Suppressor macrophage treated with lipopolysaccharide for 4 hours (primary cell): Measurements from ENCODE around the gene TMEM161A.
"Not testable (repeated sequence)": the region's sequence is repeated elsewhere in the genome, so short reads cannot be mapped to it uniquely, and the experiment has no call there.

Experiments used
- DNase-seq: peaks from one replicate; pipeline ENCODE4 v3.0.0-alpha.2; 2020

Gene TMEM161A

DNA sequence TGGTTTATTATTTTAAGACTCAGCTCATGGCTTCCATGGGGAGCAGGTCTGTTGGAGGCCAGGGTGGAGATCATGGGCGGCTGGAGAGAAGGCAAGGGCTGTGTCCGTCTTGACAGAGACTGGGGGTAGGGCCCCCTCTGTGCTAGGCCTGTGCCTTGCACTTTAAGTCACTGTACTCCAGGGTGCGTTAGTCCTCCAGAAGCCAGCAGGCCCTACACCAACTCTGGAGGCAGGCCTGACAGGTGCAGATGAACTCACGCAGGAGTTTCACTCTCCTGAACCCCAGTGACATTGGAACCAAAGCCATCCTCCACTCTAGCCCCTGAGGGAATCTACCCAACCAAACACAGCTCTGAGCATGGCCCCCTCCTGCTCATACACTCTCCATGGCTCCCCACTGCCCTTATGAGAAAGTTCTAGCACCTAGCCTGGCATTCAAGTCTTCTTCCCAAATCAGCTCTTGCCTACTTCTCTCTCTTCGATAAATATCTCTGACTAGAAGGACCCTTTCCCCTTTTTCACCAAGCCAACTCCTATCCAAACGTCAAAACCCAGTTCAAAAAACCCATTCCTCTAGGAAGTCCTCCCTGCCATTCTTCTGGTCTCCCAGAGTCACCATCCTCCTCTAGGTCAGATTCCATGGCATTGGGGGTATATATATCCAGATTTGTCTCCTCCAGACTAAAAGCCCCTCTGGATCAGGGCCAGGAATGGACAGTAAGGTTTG, 16.7 kb upstream of the TMEM161A start:
- DNase-seq = no peak

DNA sequence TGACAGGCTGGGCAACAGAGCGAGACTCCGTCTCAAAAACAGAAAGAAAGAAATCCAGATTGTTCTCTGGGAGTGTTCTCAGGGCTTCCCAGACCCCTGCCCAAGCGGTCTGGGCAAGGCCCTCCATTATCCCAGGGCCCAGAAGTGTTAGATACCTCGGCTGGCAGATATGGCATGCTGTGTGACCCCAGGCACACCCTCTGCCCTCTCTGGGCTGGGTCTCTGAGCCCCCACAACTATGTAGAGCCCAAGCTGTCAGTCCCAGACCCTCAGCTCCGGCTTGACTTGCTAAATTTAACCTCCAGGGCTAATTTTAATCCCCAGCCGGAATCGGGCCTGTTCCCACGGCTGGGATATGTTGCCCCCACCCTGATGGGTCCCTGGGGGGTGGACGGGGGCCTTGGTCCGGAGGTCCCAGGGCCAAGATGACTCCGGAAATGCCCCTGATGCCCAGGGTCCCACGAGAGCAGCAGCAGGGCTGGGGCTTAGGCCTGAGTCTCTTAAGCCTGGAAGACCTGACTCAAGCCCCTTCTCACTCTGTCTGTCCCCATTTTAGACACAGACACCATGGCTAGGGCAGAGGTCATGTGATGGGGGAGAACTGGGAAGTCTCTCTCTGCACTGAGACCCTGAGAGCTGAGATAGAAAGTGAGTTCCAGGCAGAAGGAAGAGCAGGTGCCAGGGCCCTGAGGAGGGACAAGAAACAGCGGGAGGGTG, 14.5 kb upstream of the TMEM161A start:
- DNase-seq = no peak

DNA sequence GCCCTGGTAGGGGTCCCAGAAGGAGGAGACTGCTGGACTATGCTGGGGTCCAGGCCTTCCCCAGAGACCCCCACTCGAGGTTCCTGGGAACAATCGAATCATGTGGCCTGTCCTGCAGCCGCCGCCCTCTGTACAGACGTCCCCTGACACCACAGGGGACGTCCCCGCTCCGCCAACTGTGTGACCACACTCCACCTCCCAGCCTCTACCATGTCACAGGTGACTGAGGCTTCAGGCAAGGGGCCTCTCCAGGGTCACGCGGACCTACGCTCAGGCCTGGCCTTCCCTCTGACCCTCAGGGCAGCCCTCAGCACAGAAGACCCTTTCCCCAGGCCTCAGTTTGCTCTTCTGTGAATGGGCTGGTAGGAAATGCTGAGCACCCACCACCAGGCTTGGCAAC, 13.1 kb upstream of the TMEM161A start:
- DNase-seq = no peak

DNA sequence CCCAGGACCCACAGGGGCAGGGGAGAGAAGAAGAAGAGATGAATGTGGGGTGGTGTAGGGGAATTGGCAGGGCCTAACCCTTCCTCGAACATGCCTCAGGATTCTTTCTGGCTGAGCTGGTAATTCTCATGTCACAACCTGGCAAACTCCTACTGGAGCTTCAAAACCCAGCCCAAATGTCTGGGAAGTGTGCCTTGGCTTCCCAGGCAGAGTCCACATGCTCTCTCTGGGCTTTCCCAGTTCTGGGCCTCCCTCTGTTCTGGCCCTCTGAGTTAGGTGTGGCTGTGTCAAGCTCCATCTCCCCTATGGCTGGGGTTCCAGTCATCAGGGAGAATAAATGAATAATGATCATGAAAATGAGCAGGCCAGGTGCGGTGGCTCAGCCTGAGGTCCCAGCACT, 11.2 kb upstream of the TMEM161A start:
- no peak for DNase-seq

DNA sequence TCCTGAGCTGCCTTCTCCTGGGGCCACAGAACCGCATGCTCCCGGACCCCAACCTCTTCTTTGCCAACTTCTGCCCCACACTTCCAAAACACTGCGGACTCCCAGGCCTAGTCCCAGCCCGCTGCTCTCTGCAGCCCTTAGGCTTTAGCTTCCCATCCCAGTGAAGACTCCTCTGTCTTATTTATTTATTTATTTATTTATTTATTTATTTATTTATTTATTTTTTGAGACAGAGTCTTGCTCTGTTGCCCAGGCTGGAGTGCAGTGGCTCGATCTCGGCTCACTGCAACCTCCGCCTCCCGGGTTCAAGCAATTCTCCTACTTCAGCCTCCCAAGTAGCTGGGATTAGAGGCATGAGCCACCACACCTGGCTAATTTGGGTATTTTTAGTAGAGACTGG, 10.2 kb upstream of the TMEM161A start:
- DNase-seq = not testable (repeated sequence)

DNA sequence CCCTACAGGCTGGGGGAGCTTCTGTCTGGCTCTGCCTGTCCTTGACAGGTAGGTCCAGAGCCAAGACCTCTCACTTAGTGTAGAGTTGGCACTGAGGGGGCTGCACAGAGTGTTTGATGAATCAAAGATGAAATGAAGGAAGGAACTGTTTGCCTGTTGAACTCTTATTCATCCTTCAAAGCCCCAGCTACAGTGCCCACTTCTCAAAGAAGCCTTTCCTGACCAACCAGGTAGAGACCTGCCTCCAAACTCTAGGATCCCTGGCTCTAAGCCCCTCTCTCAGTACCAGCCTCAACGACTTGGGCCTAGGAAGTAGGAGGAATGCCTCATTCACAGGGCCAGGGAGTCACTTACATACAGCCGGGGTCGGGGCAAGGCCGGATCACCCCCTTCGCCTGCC, 9.1 kb upstream of the TMEM161A start:
- DNase-seq = no peak

DNA sequence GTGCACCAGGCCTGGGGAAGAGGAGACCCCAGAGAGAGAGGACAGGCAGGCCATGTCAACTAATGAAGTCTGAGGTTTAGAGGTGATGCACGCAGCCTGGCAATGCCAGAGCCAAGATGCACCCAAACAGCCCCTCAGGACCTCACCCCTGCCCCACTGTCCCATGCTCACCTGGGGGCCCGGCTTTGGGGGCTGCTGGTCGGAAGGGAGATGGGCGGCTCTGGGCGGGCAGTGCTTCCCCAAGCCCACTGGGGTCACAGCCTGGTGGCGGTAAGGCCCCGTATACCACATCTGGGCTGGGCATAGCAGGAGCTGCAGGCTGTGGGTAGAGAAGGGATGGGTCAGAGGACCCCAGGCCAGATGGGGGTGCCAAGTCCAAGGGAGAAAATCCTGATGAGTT, 8.6 kb upstream of the TMEM161A start:
- no peak for DNase-seq

DNA sequence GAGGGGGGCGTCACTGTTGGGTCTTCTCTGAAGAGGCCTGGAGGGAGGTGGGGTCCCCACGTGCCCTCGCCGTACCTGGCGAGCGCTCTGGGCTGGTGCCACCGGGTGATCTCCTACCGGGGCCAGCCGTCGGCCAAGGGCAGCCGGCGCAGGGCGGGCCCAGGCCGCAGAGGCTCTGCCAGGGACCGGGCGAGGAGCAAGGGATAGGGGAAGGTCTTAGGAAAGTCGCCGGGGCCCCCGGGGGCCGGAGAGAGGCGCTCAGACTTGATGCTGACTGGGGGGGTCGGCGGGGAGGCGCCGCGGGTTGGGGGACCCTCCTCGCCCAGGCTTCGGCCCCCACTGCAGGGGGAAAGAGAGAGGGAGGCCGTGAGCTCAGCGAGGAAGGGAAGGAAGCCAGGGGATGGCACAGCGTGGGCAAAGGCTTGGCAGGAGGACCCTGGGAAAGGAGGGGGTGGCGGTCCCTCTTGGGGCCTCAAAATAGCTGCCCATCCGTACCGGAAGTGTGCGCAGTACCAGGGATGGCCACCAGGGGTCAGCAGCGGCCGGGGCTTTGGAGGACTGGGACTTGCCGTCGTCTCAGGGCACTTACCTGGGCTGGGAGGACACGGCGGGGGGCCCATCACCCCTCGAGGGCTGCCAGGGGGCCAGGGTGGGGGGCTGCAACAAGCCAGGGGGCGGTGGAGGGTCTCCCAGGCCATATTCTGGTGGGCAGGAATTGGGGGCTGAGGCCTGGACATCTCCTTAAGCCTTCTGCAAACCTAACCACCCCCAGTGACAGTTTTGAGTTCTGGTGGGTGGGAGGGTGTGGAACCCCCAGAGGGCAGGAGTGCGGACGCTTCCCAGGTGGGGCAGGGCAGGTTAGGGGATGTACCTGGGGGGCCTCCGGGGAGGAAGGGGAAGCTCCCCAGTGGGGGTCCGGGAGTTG, 7.7 kb upstream of the TMEM161A start:
- peak; percentile 77 for DNase-seq

DNA sequence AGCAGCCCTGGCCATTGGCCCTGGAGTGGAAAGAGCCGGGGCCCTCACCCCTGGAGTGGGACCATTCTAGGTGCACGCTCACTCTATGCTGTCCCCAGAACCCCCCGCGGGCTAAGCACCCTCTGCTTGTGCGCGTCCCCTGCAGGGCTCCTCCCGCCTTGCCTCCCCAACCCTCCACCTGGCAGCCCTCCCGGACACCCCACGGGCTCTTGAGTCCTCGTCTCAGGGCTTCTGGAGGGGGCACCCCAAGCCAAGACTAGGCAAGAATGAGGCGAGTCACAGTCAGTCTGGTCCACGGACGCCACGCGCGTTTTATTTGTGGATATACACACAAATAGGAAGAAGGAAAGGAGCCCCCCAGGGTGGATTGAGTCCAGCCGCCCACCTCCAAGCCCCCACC, 7.0 kb upstream of the TMEM161A start:
- DNase-seq = no peak

DNA sequence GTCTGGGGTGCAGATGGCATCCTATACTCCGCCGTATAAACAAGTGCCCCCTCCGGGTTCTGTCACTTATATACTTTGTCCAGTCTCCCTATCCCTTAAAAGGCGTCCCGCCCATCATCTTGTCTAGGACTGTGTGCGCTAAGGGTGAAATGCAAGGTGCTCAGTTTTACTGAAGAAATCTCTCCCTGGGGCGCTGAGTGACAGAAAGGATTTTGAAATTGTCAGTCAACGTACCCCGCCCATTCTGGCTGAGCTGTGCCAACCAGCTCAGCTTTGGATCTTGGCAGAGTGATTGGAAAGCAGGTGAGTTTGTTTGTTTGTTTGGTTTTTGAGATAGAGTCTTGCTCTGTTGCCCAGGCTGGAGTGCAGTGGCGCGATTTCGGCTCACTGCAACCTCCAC, 4.1 kb upstream of the TMEM161A start:
- DNase-seq = no peak

DNA sequence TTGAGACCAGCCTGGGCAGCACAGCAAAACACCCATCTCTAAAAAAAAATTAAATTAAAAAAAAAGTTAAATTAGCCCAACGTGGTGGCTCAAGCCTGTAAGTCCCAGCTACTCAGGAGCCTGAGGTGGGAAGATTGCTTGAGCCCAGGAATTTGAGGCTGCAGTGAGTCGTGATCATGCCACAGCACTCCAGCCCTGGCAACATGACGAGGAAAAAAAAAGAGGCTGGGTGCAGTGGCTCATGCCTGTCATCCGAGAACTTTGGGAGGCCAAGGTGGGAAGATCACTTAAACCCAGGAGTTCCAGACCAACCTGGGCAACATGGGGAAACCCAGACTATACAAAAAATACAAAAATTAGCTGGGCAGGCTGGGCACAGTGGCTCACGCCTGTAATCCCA, 2.2 kb upstream of the TMEM161A start:
- no peak for DNase-seq

DNA sequence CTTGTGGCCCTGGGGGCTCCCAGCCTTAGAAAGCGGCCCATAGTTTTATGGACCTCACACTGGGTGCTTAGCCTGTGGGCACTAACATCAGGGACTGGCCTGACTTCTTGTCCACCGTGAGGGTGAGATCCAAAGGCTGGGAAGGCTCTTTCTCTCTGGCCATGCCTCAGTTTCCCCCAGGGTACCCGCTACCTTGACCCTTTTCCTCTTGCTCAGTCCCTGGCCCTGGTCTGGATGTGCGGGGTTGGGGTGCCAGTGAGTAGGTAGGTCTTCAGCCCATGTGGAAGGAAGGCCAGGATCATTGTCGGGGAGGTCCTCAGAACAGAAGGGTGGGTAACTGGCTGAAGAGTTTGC, 1.6 kb upstream of the TMEM161A start:
- no peak for DNase-seq

DNA sequence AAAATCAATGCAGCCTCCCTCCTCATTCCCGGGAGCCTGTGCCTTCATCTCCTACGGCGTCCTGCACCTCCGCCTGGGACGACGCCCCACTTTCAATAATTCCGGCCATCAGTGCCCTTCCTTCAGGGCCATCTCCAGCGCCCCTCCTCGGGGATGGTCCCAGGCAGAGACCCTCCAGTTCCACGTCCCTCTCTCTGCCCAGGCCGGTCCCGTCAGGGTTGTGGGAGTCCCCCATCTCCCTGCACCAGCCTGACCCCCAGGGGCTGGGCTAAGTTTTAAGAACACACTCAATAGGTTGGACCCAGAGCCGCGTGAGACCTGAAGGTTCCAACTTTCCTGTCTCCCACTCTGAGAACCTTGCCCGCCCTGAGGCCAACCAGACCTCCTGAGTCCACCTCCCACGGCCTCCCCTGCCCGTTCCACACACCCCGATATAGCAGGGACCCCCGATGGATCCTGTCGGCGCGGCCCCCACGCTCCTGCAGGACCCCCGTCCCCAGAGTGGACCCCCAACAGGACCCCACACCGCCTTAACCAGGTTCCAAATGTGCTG, 646 bp downstream of the TMEM161A start:
- DNase-seq = no peak

DNA sequence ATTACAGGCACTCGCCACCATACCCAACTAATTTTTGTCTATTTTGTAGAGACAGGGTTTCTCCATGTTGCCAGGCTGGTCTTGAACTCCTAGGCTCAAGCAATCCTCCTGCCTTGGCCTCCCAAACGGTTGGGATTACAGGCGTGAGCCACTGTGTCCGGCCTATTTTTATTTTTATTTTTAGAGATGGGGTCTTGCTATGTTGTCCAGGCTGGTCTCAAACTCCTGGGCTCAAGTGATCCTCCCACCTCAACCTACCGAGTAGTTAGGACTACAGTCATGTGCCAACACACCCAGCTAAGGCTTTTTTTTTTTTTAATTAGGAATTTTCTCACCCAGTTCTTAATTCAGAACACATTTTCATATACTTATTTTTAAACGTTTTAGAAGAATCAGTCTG, 2.6 kb downstream of the TMEM161A start:
- not testable (repeated sequence) for DNase-seq

DNA sequence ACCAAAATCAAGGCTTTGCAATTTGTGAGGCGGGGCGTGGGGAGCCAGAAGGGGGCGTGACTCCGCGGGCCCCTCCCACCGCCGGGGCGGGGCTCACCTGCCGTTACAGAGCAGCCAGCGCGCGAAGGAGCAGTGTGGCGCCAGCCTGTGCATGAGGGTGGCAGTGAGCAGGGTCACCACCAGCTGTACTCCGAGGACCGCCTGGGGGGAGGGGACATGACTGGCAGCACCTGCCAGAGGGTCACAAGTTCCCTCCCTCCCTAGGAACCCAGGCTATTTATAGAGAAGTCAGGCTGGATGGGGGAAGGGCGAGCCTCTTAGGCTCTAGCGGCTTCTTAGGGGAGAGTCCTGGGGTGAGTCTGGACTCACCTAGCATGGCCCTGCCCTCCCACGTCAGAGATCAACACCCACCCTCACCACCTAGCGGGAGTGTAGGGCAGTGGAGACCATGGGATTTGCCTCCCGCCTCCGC, 3.6 kb downstream of the TMEM161A start:
- no peak for DNase-seq

DNA sequence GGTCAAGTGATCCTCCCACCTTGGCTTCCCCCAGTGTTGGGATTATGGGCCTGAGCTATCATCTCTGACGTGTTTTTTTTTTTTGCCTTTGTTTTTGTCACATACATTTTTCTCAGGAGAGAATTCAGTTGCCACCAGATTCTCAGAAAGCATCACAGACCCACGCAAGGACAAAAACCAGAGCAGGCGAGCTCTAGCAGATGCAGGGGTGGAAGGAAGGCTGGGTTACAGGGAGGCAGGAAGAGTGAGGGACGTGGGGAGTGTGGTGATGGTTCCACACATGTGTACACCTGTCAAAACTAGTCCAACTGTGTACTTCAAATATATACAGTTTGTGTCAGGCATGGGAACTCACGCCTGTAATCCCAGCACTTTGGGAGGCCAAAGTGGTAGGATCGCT, 4.3 kb downstream of the TMEM161A start:
- DNase-seq = no peak

DNA sequence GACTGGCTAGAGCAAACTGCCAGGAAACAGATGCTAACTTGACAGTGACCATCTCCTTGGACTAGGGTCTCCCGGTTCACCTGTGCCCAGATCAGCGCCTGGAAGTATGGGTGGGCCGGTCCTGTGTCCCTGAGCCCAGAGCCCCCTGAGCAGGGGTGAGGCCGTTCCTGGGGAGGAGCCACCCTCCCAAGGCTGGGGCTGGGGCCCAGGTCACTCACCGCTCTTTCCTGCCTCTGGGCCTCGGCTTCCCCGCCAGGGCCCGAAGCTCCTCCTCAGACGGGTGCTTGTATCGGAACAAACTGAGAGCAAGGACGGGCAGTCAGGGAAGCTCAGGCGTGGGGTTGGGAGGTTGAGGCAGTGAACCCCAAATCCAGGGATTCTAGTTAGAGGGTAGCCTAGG, 5.4 kb downstream of the TMEM161A start:
- DNase-seq = no peak

DNA sequence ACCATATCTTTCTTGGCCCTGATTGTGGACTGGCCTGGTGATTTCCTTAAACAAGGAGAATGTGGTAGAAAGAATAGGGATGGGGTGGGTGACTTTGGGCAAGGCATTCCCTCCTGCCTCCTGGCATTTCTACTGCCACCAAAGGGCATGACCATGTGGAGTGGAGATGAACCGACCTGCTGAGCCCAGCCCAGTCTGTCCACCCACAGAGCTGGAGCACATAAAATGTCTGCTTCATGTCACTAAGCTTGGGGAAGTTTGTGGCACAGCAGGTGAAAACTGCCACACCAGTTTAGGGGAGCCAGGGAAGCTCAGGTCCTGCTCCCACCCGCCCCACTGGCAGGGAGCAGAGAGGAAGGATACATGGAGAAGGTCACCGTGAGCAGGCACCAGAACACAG, 6.3 kb downstream of the TMEM161A start:
- DNase-seq = no peak

DNA sequence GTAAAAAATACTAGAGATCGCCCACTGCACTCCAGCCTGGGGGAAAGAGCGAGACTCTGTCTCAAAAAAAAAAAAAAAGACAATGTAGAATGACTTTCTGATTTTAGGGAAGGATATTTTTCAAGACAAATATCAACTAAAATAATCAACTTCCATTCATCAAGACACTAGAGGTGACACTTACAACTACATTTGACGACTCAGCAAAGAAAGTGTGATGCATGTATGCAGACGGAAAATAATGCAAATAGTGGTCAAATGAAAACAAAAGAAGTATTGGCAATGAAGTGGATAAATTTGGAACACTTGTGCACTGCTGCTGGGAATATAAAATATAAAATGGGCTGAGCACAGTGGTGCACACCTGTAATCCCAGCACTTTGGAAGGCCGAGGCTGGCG, 12.2 kb downstream of the TMEM161A start:
- no peak for DNase-seq

DNA sequence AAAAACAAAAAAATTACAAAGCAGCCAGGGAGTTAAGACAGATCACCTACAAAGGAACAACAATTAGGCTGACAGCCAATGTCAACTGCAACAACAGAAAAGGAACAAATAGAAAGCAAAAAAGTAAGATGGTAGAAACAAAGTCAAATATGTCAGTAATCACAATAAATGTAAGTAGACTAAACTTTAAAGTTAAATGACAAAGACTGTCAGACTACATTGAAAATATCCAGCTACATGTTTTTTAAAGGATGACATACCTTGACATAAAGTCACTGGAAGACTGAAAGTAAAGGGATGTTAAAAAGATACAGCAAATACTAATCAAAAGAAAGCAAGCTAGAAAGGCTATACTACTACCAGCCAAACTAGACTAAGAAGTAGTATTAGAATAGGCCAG, 14.9 kb downstream of the TMEM161A start:
- no peak for DNase-seq

DNA sequence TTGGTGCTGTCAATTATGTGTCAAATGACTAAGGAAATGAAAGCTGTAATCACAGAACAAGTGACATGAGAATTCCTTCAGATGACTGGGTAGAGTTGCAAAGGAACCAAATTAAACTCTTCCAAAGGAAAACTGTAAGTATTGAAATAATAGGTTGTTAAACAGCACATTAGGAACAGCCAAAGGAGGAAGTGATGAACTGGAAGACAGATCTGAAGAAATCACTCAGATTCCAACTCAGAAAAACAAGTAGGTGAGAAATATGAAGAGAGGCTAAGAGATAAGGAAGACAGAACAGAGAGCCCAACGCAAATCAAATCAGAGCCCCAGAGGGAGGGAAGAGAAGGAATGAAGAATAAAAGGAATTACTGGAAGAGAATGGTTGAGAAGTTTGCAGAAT, 15.4 kb downstream of the TMEM161A start:
- no peak for DNase-seq

DNA sequence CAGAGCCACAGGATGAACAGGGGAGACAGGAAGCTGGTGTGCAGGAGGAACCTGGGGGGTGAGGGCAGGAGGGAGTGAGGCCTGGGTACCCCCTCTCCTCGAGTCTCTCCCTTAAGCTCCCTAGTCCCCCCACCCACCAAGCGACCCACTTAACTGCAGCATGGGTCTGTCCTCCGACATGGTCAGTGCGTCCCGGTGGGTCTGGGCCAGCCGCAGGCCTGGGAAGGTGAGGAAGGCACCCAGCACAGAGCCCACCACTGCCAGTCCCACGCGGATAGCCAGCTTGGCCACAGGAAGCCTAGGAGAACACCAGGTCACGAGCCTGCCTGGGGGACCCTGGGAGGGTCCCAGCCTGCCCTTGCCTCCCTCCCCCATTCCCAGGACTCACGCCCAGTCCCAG, 16.9 kb downstream of the TMEM161A start:
- no peak for DNase-seq
